ACC112 (cell line): Measurements from ENCODE around the gene HBS1L.
A peak's percentile ranks its signal among the peaks of the same experiment; 100 is the strongest.

Experiments
- H2AFZ ChIP-seq: fragments of 200-600 bp; sonication (generic); one replicate; pipeline ENCODE4 v1.6.0; 2017; ENCODE audit warnings: antibody characterized with exemption, low read length; ENCODE audit not compliant: unreplicated experiment
- H3K27ac ChIP-seq: fragments of 200-600 bp; sonication (generic); 2 replicates; pipeline ENCODE4 v1.5.1; 2014; ENCODE audit warnings: low read depth, mild to moderate bottlenecking, antibody characterized with exemption, low read length, moderate library complexity
- H3K27me3 ChIP-seq: fragments of 200-600 bp; sonication (generic); 2 replicates; pipeline ENCODE4 v1.6.1; 2014; ENCODE audit warnings: mild to moderate bottlenecking, antibody characterized with exemption, low read length, moderate library complexity, mixed read lengths; ENCODE audit not compliant: insufficient read depth
- H3K36me3 ChIP-seq: fragments of 200-600 bp; sonication (generic); 2 replicates; pipeline ENCODE4 v1.6.1; 2016; ENCODE audit warnings: mild to moderate bottlenecking, antibody characterized with exemption, low read length, moderate library complexity, mixed read lengths; ENCODE audit not compliant: insufficient read depth
- H3K4me1 ChIP-seq: fragments of 200-600 bp; sonication (generic); one replicate; pipeline ENCODE4 v1.6.1; 2016; ENCODE audit warnings: low read length, mixed read lengths; ENCODE audit not compliant: insufficient read depth, unreplicated experiment, control insufficient read depth
- H3K4me3 ChIP-seq: fragments of 200-600 bp; sonication (generic); 2 replicates; pipeline ENCODE4 v1.5.1; 2014; ENCODE audit warnings: mild to moderate bottlenecking, low read depth, low read length
- H3K79me2 ChIP-seq: fragments of 200-600 bp; sonication (generic); one replicate; pipeline ENCODE4 v1.6.0; 2016; ENCODE audit warnings: low read length; ENCODE audit not compliant: control insufficient read depth, unreplicated experiment, insufficient read depth

HBS1L gene

DNA sequence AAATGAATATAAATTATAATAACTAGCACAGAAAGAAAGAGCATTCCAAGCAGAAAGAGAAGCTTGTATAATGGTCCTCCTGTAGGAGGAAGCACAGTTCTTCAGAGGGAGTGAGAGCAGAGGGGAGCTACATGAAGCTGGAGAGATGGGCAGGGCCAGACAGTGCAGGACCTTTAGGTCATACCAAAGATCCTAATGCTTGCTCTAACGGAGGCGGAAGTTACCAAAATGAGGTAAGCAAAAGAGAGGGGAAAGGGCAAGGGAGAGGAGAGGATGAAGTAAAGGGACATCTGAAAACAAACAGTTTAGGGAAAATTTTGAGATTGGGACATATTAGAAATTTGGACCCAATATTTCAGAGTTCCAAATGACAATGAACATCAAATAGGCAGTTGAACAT lies 50.2 kb downstream of the HBS1L start:
- H3K36me3 ChIP-seq: no peaks in the 10 kb centered on the region
- no peak overlapping the region for H2AFZ ChIP-seq
- H3K4me3 ChIP-seq: no peak overlapping the region
- H3K27me3 ChIP-seq: no peaks in the 10 kb centered on the region
- no peaks in the 10 kb centered on the region for H3K79me2 ChIP-seq
- no peak overlapping the region for H3K27ac ChIP-seq
- H3K4me1 ChIP-seq: no peaks in the 10 kb centered on the region

DNA sequence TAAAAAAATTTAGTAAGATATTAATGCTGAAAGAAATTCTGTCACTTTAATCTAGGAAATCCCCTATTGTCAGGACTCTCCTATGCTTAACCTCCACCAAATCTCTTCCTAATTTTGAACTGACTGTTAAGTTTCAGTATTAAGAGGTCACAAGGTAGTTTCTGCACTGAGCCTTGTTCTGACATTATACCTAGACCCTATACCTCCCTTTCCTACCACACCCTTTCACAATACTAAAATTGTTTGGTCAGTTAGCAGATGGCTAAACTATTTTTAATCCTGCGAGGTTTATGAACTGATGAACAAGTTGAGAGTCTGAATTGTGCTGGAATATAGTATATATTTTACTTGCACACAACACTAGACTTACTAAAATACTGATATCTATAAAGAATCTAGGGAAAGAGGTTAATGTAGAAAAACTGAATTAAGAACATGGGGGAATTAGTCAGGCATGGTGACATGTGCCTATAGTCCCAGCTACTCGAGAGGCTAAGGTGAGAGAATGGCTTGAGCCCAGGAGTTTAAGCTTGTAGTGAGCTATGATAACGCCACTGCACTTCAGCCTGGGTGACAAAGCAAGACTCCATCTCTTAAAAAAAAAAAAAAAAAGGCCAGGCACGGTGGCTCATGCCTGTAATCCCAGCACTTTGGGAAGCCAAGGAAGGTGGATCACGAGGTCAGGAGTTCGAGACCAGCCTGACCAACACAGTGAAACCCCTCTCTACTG lies 51.5 kb downstream of the HBS1L start:
- Histone ChIP-seq H3K36me3 (no peaks in the 10 kb centered on the region), H3K27ac (no peak overlapping the region), H3K4me1 (no peaks in the 10 kb centered on the region), H3K4me3 (no peak overlapping the region), H3K79me2 (no peaks in the 10 kb centered on the region), H2AFZ (no peak overlapping the region), H3K27me3 (no peaks in the 10 kb centered on the region)

DNA sequence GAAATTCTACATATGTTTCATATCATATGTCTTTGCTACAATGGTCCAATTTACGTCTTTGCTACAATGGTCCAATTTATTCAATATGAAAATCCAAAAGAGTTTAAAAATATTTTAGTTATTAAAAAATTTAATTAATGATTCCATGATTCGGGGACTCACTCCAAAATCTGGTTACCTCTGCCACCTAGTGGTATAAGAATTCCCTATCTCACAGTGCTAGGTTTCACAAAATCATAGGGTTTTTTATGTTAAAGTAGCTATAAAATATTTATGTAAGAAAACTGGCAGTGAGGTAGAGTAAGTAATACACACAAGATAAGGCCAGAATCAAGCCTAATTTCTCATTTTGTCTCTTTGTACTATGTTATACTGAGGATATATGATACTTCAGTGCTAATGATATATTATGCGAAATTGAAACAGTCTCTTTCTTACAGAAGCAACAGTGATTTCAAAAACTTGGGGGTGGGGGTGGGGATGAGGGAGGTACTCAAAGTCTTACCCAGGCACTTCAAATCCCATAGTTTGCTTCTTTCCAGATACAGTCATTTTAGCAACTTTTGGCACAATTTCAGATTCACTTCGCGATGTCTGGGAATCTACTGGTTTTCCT lies 52.3 kb downstream of the HBS1L start:
- H2AFZ ChIP-seq: no peak overlapping the region
- no peaks in the 10 kb centered on the region for H3K27me3 ChIP-seq
- H3K27ac ChIP-seq: no peak overlapping the region
- H3K4me3 ChIP-seq: no peak overlapping the region
- no peaks in the 10 kb centered on the region for H3K79me2 ChIP-seq
- peaks cover 4% of the 10 kb centered on the region; the same call in 1 of the 2 replicates for H3K36me3 ChIP-seq
- no peaks in the 10 kb centered on the region for H3K4me1 ChIP-seq

DNA sequence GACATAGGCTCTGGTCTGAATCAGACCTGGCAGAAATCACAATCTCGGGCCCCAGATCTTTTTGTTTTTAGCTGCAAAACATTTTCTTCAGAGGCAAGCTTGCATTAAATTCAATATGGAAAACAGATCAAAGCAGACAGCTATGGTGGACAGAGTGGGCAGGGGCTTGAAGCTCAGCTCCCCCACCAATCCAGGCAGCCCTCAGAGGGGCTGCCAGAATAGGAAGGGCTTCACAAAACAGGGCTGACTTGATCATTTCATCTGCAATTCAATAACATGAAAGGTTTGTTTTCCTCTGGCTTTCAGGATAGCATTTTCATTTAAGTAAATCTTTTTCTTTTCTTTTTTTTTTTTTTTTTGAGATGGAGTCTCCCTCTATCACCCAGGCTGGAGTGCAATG lies 55.5 kb downstream of the HBS1L start:
- Histone ChIP-seq H3K79me2 (no peaks in the 10 kb centered on the region), H3K4me1 (no peaks in the 10 kb centered on the region), H3K27ac (no peak overlapping the region), H2AFZ (no peak overlapping the region), H3K27me3 (no peaks in the 10 kb centered on the region), H3K4me3 (no peak overlapping the region), H3K36me3 (peaks cover 11% of the 10 kb centered on the region)

DNA sequence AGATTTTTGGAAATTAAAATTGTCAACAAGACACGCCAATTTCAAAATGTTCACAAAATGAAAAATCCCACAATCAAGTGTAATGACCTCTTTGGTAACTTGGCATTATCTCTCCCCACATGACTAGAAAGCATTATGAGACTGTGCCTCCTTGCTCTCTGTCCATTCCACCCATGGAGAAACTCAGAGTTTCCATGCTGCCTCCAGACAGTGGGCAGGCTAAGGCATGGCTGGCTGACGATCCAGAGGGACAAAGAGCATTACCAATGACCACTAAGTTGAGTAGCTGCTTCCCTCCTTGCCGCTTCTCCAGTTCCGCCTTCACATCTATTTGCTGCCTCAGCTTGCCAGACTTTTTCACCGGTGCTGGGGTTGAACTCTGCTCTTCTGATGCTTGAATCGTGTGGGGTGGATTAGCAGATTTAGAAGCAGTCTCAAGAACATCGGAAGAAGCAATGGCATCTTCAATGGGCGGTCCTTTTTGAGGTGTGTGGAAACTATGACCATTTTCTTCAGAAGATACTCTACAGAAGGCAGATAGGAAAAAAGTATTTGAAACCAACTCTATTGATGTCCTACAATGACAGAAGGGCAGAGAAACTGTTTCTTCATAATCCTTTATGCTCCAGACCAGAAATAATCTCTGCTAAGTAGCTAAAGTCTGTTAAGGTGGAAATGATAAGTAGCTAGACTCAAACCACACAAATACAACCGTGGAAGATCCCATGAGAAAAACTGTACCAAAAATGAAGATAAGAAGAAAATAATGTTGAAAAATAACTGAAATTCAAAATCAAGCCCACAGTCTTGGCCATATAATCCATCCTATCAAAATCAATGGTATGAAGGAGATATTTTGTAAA lies 57.3 kb downstream of the HBS1L start:
- Histone ChIP-seq H3K4me3 (no peak overlapping the region), H2AFZ (no peak overlapping the region), H3K79me2 (no peaks in the 10 kb centered on the region), H3K36me3 (peaks cover 15% of the 10 kb centered on the region), H3K27me3 (no peaks in the 10 kb centered on the region), H3K4me1 (no peaks in the 10 kb centered on the region), H3K27ac (no peak overlapping the region)

DNA sequence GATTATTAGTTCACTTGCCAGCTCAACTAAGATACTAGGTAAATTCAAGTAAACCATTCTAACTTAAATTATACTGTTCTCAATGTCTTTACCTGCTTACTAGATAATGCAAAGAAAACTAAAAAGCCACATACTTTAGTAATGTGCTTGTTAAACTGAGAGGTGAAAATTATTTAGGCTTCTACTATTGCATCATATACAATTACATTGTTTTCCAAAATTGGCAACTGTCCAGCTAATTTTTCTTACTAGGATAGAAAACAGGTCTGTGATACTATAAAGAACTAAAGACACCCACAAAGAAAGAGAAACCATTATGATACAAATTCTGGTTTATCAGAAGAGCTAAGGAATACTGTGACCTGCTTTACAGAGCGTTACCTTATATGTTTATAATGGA lies 59.1 kb downstream of the HBS1L start:
- Histone ChIP-seq H3K4me1 (no peaks in the 10 kb centered on the region), H3K79me2 (no peaks in the 10 kb centered on the region), H2AFZ (no peak overlapping the region), H3K36me3 (peaks cover 15% of the 10 kb centered on the region), H3K27me3 (no peaks in the 10 kb centered on the region), H3K4me3 (no peak overlapping the region), H3K27ac (no peak overlapping the region)

DNA sequence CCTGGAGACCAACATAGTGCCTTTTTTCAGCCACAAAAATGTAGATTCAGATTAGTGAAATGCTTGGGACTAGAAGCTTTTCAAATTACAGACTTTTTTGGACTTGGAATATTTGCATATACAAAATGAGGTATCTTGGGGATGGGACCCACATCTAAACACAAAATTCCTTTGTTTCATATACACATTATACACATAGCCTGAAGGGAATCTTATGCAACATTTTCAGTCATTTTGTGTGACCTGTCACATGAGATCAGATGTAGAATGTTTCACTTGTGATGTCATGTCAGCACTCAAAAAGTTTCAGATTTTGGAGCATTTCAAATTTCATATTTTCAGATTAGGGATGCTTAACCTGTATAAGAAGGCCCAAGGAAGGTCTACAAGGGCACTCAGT lies 60.2 kb downstream of the HBS1L start:
- Histone ChIP-seq H3K27ac (no peak overlapping the region), H3K4me1 (no peaks in the 10 kb centered on the region), H3K36me3 (peaks cover 15% of the 10 kb centered on the region), H3K4me3 (no peak overlapping the region), H2AFZ (no peak overlapping the region), H3K79me2 (no peaks in the 10 kb centered on the region), H3K27me3 (no peaks in the 10 kb centered on the region)

DNA sequence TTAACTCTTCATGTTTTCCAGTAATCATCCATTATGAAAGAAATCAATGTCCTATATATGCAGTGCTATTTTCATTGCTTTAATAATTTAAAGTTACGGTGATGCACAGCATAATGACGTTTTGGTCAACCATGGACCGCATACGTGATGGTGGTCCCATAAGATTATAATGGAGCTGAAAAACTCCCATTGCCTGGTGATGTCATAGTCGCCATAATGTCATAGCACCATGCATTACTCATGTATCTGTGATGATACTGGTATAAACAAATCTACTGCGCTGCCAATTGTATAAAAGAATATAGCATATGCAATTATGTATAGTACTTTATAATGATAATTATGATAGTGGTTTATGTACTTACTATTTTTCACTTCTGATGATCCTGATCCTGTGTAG lies 62.5 kb downstream of the HBS1L start:
- H3K27me3 ChIP-seq: no peaks in the 10 kb centered on the region
- no peak overlapping the region for H3K27ac ChIP-seq
- peaks cover 13% of the 10 kb centered on the region for H3K36me3 ChIP-seq
- H3K4me3 ChIP-seq: no peak overlapping the region
- no peak overlapping the region for H2AFZ ChIP-seq
- no peaks in the 10 kb centered on the region for H3K4me1 ChIP-seq
- H3K79me2 ChIP-seq: no peaks in the 10 kb centered on the region

DNA sequence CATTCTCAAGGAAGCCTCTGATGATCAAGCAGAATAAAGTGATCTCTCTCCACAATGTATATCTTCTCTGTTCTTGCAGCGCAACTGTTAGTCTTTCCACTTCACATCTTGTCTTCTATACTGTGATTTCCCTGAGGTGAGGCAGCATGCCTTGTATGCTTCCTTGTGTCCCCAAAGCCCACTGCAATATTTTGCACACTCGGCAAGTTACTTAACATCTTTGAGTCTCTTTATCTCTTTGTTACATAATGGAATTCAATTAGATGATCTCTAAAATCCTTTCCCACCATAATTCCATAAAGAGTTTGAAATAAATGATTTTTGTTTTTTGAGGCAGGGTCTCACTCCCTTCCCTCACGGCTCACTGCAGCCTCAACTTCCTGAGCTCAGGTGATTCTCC lies 64.4 kb downstream of the HBS1L start:
- no peaks in the 10 kb centered on the region for H3K79me2 ChIP-seq
- no peaks in the 10 kb centered on the region for H3K27me3 ChIP-seq

DNA sequence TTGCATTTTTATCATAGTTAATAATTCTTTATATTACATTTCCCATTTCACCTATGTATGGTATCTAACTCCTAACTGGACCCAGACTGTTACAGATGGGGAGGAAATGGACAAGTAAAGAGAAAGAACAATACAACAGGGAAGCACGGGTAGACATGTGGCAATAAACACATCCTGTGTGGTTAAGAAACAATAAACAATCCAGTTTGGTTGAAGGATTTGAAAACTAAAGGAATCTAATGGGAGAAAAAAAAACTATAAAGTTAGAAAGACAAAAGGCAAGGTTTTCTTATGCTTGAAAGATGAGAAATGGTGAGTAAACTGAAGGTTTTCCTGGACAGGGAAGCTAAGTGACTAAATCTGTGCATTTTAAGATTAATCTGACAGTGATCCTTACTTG lies 69.8 kb downstream of the HBS1L start:
- H3K4me3 ChIP-seq: no peak overlapping the region
- no peaks in the 10 kb centered on the region for H3K27me3 ChIP-seq
- H3K79me2 ChIP-seq: no peaks in the 10 kb centered on the region
- H3K27ac ChIP-seq: peak overlapping the region; percentile 6; the same call in 1 of the 2 replicates
- H3K4me1 ChIP-seq: peaks cover 9% of the 10 kb centered on the region
- H3K36me3 ChIP-seq: peaks cover 19% of the 10 kb centered on the region
- no peak overlapping the region for H2AFZ ChIP-seq

More for the DNA sequence above, 64.4 kb downstream of the HBS1L start:
- peaks cover 8% of the 10 kb centered on the region for H3K36me3 ChIP-seq
- no peak overlapping the region for H3K27ac ChIP-seq
- peaks cover 4% of the 10 kb centered on the region for H3K4me1 ChIP-seq
- no peak overlapping the region for H3K4me3 ChIP-seq
- H2AFZ ChIP-seq: no peak overlapping the region
